Stomach smooth muscle (tissue), 2 donors: ENCODE data around the gene MUC2.
"Not testable (repeated sequence)": the region's sequence is repeated elsewhere in the genome, so short reads cannot be mapped to it uniquely, and the experiment has no call there.

Source experiments
- H3K27ac ChIP-seq: one replicate; pipeline ENCODE4 v1.7.0; 2013; ENCODE audit warnings: mild to moderate bottlenecking, low read length, inconsistent platforms
- H3K27me3 ChIP-seq, 2 donors: one replicate each; pipeline ENCODE4 v1.7.0; 2013; ENCODE audit warnings: low read length in 2 of 2; ENCODE audit not compliant: insufficient read depth in 2 of 2, control insufficient read depth in 1 of 2
- H3K36me3 ChIP-seq, 2 donors: one replicate each; pipeline ENCODE4 v1.7.0; 2013; ENCODE audit warnings: low read length in 2 of 2; ENCODE audit not compliant: control insufficient read depth in 2 of 2, insufficient read depth in 2 of 2
- H3K4me1 ChIP-seq: one replicate; pipeline ENCODE4 v1.7.0; 2013; ENCODE audit warnings: low read length; ENCODE audit not compliant: control insufficient read depth, insufficient read depth
- H3K4me3 ChIP-seq, 2 donors: one replicate each; pipeline ENCODE4 v1.7.0; 2013; ENCODE audit warnings: low read length in 2 of 2
- H3K9ac ChIP-seq, 2 donors: one replicate each; pipeline ENCODE4 v1.7.0; 2013; ENCODE audit warnings: low read length in 2 of 2, mild to moderate bottlenecking in 1 of 2
- H3K9me3 ChIP-seq, 2 donors: one replicate each; pipeline ENCODE4 v1.7.0; 2013; ENCODE audit warnings: low read length in 2 of 2; ENCODE audit not compliant: control insufficient read depth in 2 of 2
- donor health status: healthy.
- donor health status: Pancreatic carcinoma.

The MUC2 gene

DNA sequence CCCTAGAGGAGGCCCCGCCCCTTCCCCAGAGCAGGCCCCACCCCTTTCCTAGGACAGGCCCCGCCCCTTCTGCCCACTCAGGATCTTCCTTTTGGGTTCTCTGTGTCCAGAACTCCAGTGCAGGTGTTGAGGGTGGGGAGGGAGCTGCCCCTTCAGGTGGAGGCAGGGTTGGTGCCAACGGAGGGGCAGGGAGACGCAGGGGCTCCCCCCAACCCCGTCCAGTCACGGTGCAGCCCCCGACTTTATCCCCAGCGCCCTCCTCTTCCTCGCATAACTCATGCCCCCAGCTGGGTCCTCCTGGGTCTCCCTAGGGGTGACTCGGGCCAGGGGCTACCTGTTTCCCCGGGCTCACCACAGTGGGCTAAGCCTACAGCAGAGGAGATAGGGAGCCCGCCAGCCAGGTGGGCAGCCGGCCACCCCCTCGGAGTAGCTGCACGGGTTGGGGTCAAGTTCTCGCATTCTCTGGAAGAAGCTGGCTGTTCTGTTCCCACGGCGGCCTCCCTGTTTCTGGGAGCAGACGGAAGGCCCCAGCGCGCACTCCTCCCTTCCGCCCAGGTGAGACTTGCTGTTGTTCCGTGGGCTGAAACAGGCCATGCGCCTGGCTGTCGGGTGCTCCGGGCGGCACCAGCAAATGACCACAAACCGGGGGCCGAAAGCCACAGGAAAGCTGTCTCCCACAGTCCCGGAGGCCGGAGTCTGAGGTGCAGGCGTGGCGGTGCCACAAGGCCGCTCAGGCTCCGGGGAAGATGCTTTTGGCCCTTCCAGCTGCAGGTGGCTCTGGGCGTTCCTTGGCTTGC, 38.9 kb downstream of the MUC2 start:
- Histone ChIP-seq H3K27me3 (peaks cover 6% of the 10 kb centered on the region in 2 donors), H3K27ac (no peak overlapping the region), H3K9me3 (no peaks in the 10 kb centered on the region), H3K4me1 (no peaks in the 10 kb centered on the region), H3K4me3 (no peak overlapping the region), H3K36me3 (no peaks in the 10 kb centered on the region), H3K9ac (no peak overlapping the region)

DNA sequence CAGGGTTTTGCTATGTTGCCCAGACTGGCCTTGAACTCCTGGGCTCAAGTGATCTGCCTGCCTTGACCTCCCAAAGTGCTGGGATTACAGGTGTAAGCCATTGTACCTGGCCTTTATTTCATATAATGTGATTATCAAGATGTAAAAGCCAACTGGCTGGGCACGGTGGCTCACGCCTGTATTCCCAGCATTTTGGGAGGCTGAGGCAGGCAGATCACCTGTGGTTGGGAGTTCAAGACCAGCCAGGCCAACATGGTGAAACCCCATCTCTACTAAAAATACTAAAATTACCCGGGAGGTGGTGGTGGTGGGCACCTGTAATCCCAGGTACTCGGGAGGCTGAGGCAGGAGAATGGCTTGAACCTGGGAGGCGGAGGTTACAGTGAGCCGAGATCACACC, 40.6 kb downstream of the MUC2 start:
- H3K4me3 ChIP-seq, H3K27ac ChIP-seq, H3K9ac ChIP-seq, H3K9me3 ChIP-seq, H3K36me3 ChIP-seq, H3K27me3 ChIP-seq, H3K4me1 ChIP-seq: not testable (repeated sequence)

DNA sequence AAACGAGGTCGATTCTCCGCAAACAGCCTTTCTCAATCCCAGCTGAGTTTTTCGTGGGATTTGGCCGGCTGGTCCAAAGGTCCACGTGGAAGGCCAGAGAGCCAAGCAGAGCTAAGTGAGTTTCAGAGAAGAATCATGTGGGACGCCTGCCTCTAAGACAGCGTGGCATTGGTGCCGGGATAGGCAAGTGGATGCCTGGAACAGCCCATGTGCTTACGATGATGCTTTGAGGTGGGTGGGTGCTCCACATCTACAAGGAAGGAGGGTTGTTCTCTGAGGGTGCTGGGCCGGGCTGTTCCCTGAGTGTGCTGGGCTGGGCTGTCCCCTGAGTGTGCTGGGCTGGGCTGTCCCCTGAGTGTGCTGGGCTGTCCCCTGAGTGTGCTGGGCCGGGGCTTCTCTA, 41.4 kb downstream of the MUC2 start:
- Histone ChIP-seq H3K9me3 (no peaks in the 10 kb centered on the region), H3K27me3 (peaks cover 6 to 8% of the 10 kb centered on the region in 2 donors), H3K4me3 (no peak overlapping the region), H3K9ac (no peak overlapping the region), H3K36me3 (no peaks in the 10 kb centered on the region), H3K27ac (no peak overlapping the region), H3K4me1 (no peaks in the 10 kb centered on the region)

DNA sequence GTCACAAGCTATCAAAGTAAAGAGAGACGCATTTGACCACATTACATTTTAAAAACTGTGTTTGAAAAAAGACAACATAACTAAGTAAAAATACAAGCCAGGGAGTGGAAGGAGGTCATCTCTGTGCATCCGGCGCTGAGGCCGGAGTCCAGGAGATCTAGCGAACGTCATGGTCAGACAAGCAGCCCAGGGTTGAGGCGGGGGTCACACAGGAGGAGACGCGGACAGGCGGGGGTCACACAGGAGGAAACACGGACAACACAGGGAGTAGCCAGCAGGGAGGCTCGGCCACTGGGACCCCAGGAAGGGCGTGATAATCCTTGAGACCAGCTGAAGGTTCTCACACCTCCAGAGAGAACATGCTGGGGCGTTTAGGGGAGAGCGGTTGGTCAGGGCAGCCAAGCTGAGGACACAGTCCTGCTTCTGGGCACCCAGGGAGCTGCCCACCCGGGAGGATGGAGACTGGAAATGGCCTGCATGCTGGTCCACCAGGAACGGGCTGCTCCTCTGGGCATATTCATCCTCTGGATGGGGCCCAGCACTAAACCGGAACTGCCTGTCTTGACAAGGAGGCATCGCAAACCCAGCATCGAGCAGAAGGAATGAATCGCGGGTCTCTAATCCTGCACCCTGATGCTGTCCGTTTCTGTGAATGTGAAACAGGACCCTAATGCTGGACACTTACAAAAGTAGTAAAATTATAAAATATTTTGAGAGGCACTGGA, 42.2 kb downstream of the MUC2 start:
- Histone ChIP-seq H3K4me3 (no peak overlapping the region), H3K36me3 (no peaks in the 10 kb centered on the region), H3K27ac (no peak overlapping the region), H3K9ac (no peak overlapping the region), H3K4me1 (no peaks in the 10 kb centered on the region), H3K27me3 (peaks cover 0 to 6% of the 10 kb centered on the region in 2 donors), H3K9me3 (no peaks in the 10 kb centered on the region)

DNA sequence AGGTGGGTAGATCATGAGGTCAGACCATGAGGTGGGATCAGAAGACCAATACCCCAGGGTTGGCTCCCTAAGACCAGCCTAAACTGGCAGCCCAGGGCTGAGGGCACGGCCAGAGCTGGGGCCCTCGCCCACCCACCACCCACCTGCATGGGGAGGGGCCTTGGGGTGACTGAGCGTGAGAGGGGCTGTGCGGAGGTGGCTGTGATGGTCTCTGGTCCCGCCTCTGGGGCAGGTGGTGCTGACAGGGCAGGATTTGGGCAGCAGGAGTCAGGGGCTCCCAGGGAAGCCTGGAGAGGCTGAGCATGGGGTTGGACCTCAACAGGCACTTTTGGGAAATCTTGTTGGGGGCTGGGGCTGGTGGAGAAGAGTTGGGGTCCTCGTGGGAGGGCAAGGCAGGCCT, 43.3 kb downstream of the MUC2 start:
- no peaks in the 10 kb centered on the region for H3K36me3 ChIP-seq
- H3K27me3 ChIP-seq: peaks cover 0 to 6% of the 10 kb centered on the region in 2 donors
- H3K9me3 ChIP-seq: no peaks in the 10 kb centered on the region
- no peak overlapping the region for H3K9ac ChIP-seq
- no peaks in the 10 kb centered on the region for H3K4me1 ChIP-seq
- no peak overlapping the region for H3K4me3 ChIP-seq
- no peak overlapping the region for H3K27ac ChIP-seq

DNA sequence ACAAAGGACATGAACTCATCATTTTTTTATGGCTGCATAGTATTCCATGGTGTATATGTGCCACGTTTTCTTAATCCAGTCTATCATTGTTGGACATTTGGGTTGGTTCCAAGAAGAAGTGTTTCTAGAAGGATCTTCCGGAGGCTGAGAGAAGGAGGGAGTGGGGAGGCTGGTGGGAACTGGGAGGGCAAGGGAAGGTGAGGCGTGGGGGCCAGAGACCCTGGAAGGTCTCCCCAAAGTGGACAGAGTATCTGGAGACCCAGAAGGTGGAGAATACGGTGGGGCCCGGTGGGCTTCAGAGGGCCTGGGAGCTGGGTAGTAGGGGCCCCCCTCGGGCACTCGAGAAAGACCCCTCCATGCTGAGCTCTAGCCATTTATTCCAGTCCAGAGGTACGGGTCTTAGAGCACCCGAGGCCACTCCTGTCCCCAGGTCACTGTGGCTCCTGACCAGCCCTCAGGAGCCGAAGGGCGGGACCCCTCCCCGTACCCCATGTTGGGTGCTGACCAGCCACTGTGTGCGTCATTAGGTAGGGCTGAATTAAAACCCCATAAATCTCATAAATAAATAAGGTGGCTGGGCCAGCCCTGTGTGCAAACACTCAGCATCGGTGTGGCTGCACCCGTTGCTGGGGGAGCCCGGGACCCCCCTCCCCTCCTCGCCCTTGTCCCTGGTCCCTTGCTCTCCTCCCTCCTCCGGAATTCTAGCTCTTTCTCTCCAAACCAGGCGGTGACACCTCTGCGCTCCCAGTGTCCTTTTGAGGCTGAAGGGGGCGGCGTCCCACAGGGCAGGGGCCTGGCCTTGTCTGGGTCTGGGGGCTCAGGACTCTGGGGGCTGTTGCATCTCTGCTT, 44.3 kb downstream of the MUC2 start:
- no peaks in the 10 kb centered on the region for H3K9me3 ChIP-seq
- H3K27me3 ChIP-seq: peaks cover under 1 to 6% of the 10 kb centered on the region in 2 donors
- no peaks in the 10 kb centered on the region for H3K4me1 ChIP-seq
- no peaks in the 10 kb centered on the region for H3K36me3 ChIP-seq
- no peak overlapping the region for H3K9ac ChIP-seq
- H3K27ac ChIP-seq: no peak overlapping the region
- H3K4me3 ChIP-seq: no peak overlapping the region

- H3K4me1 ChIP-seq: no peaks in the 10 kb centered on the region
- no peak overlapping the region for H3K4me3 ChIP-seq
These were observed 45.0 kb downstream of the MUC2 start for GRCh38 chr11:1119604-1120146.

GRCh38 chr11:1120532-1121330, 46.1 kb downstream of the MUC2 start:
- H3K4me3 ChIP-seq: no peak overlapping the region
- H3K9me3 ChIP-seq: no peaks in the 10 kb centered on the region
- H3K4me1 ChIP-seq: no peaks in the 10 kb centered on the region
- no peak overlapping the region for H3K9ac ChIP-seq
- H3K36me3 ChIP-seq: no peaks in the 10 kb centered on the region
- H3K27me3 ChIP-seq: peaks cover 4 to 6% of the 10 kb centered on the region in 2 donors
- H3K27ac ChIP-seq: no peak overlapping the region

More at GRCh38 chr11:1119604-1120146, 45.0 kb downstream of the MUC2 start:
- Histone ChIP-seq H3K36me3 (no peaks in the 10 kb centered on the region), H3K9ac (no peak overlapping the region), H3K27ac (no peak overlapping the region), H3K27me3 (peaks cover 4 to 6% of the 10 kb centered on the region in 2 donors), H3K9me3 (no peaks in the 10 kb centered on the region)

GRCh38 chr11:1121331-1121812, 46.7 kb downstream of the MUC2 start:
- Histone ChIP-seq H3K36me3 (no peaks in the 10 kb centered on the region), H3K4me1 (no peaks in the 10 kb centered on the region), H3K27me3 (peaks cover 4 to 6% of the 10 kb centered on the region in 2 donors)

More at GRCh38 chr11:1121331-1121812, 46.7 kb downstream of the MUC2 start:
- Histone ChIP-seq H3K4me3 (no peak overlapping the region), H3K9me3 (no peaks in the 10 kb centered on the region), H3K27ac (no peak overlapping the region), H3K9ac (no peak overlapping the region)
